LNCAP (cell line): Measurements from ENCODE around the gene SCP2D1.

Source experiments
- TF ChIP-seq, protein P1 (sequence below): fragments of 450-650 bp; IDR thresholded peaks from 2 replicates; pipeline ENCODE4 v1.5.1; 2017; ENCODE audit warnings: mild to moderate bottlenecking

SCP2D1 gene

DNA sequence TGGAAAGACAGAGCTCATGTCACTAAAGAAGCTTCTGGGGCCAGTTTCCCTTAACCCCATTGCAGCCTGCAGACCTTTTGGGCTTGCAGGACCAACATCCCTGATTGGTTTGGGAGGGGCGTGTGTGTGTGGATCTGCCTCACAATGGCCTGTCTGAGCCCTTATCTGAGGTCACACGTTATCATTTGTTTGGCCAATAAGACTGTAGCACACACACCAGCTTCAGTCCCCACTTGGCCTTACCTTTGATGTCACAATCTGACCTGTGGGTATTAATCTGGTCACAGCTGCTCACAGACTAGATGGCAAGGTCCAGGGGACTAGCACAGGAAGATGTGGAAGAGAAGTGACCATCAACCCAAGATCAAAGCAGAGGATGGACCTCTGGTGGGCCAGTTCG is at the start of gene SCP2D1:
SCP2D1 (plus strand) TSS at position 301 of the 400 bp plus-strand sequence; CDS start at position 334, 33 bp downstream.
- TF ChIP-seq, protein P1, sequence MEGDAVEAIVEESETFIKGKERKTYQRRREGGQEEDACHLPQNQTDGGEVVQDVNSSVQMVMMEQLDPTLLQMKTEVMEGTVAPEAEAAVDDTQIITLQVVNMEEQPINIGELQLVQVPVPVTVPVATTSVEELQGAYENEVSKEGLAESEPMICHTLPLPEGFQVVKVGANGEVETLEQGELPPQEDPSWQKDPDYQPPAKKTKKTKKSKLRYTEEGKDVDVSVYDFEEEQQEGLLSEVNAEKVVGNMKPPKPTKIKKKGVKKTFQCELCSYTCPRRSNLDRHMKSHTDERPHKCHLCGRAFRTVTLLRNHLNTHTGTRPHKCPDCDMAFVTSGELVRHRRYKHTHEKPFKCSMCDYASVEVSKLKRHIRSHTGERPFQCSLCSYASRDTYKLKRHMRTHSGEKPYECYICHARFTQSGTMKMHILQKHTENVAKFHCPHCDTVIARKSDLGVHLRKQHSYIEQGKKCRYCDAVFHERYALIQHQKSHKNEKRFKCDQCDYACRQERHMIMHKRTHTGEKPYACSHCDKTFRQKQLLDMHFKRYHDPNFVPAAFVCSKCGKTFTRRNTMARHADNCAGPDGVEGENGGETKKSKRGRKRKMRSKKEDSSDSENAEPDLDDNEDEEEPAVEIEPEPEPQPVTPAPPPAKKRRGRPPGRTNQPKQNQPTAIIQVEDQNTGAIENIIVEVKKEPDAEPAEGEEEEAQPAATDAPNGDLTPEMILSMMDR: no peak

DNA sequence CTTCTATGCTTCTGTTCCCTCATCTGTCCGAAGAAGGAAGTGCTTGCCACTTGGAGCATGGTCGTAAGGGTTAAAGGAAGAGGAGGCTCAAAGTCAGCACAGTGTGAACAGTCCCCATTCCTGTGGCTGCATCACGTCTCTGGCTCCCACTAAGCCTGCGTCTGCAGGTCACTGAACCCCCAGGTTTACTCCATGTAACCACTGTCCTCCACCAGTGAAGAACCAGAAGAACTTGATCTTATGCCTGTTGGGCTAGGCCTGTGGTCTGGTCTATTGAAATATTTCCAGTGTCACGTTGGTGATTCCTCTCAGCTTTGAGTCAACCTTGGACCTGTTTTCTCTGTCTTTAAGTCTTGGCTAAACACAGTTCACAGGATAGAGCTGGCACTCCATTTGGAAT is 45.9 kb upstream of the SCP2D1 start:
- TF ChIP-seq, protein P1: no peak

DNA sequence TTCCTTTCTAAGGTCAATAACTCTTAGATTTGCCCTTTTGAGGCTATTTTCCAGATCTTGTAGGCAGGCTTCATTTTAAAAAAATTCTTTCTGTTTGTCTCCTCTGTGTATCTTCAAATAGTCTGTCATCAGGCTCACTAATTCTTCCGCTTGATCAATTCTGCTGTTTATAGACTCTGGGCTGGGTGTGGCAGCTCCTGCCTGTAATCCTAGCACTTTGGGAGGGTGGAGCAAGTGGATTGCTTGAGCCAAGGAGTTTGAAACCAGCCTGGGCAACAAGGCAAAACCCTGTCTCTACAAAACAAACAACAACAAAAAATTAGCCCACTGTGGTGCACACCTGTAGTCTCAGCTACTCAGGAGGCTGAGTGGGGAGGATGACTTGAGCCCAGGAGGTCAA is 40.0 kb upstream of the SCP2D1 start:
- TF ChIP-seq, protein P1: no peak

DNA sequence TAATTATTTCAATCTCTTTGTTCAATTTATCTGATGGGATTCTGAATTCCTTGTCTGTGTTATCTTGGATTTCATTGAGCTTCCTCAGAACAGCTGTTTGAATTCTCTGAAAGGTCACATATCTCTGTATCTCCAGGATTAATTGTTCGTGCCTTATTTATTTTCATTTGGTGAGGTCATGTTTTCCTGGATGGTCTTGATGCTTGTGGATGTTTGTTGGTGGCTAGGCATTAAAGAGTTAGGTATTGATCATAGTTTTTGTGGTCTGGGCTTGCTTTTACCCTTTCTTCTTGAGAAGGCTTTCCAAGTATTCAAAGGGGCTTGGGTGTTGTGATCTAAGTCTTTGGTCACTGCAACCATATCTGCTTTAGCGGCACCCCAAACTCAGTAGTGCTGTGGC is 39.4 kb upstream of the SCP2D1 start:
- TF ChIP-seq, protein P1: no peak

DNA sequence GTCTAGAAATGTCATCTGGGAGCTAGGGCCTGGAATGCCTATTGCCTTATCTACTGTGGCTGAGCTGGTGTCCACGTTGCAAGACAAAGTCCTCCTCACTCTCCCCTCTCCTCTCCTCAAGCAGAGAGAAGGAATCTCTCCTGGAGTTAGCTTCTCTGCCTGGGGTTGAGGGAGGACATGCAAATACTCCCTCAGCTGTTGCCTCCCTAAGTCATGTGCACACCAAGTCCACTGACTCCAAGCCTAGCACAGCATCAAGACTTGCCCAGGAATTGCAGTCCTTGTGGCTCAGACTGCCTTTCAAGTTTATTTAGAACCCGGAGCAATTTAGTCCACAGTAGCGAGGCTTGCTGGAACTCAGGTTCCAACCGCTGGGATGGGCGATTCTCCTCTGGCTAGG is 38.0 kb upstream of the SCP2D1 start:
- TF ChIP-seq, protein P1: no peak

DNA sequence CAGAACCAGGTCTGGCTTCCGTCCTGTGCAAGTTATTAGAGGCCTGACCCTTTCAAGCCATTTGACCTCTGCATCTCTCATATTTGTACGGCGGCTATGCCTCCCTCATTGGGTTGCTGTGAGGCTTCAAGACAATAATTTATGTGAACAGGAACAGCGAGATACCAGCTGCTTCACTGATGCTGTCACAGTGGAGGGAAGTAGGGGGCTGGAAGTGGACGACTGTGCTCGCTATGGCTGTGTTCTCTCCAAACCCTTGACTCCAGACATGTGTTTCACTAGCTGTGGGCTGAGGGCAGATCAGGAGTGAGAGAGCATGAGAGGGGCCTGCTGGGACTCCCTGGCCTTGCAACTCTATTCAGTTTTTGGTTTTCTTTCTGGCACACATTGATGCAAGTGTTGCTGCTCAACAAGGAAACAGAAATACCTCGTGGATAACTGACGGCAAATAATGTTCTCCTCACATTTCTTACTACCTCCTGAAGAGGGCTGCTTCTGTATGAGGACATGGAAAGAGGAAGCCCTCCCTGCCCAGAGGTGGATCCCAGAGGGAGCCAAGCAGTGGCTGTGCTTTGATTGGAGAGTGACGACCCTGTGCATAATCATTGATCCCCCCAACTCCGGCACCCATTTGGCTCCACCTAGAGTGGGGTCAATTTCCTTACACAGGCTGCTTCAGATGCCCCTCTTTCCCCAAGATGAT is 34.7 kb upstream of the SCP2D1 start:
- TF ChIP-seq, protein P1: no peak

DNA sequence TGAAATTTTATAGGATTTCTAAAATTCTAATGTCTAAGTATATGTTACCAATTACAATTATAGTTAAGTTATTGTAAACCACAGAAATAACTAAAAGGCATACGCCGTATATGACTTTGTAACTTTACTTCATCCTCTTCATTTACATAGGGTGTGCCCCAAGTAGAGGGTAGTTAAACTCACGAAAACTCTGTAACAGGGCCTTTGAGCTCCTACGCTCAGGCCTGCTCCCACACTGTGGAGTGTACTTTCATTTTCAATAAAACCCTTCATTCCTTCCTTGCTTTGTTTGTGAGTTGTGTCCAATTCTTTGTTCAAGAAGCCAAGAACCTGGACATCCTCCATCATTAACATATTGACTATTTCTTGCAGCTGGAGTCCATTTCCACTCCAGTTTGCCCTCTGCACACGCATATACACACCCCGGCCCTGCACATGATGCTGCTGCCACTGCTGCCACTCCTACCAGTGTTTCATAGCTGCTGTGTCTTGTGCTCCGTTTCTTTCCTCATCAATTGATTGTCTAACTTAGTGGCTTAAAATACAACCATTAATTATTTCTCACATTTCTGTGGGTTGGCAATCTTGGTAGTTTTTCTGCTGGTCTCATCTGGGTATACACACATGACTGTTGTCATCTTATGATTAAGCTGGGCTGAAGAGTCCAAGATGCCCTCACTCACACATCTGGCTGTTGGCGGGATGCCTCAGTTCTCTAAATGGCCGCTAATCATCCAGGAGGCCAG is 33.0 kb upstream of the SCP2D1 start:
- TF ChIP-seq, protein P1: no peak
